ENCODE results near the gene CDC14A. TPM values are rescaled to one million over a fixed set of nuclear protein-coding genes. Genes with fewer than 3 reads are reported as not detected.

CDC14A gene, protein sequence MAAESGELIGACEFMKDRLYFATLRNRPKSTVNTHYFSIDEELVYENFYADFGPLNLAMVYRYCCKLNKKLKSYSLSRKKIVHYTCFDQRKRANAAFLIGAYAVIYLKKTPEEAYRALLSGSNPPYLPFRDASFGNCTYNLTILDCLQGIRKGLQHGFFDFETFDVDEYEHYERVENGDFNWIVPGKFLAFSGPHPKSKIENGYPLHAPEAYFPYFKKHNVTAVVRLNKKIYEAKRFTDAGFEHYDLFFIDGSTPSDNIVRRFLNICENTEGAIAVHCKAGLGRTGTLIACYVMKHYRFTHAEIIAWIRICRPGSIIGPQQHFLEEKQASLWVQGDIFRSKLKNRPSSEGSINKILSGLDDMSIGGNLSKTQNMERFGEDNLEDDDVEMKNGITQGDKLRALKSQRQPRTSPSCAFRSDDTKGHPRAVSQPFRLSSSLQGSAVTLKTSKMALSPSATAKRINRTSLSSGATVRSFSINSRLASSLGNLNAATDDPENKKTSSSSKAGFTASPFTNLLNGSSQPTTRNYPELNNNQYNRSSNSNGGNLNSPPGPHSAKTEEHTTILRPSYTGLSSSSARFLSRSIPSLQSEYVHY
- total RNA-seq (2014; rRNA removed; shearing (Covaris generic)) = 4.9 and 9.9 TPM in 2 replicates
- 7.2 and 8.2 TPM in 2 replicates for total RNA-seq (2022)
- Bru-seq, nascent RNA = percentile 59 among the genes with signal in this experiment
- percentile 45 among the genes with signal in this experiment for BruChase-seq, experiment 1, labeled RNA remaining after a 6-hour chase
- BruChase-seq, experiment 2, labeled RNA remaining after a 2-hour chase = percentile 47 among the genes with signal in this experiment
- long read RNA-seq, full-length matches to known transcripts = 8 of 10 reads
- long read RNA-seq, partial matches to known transcripts = 0 of 10 reads
- long read RNA-seq, other reads (novel, unspliced or antisense) = 2 of 10 reads

DNA sequence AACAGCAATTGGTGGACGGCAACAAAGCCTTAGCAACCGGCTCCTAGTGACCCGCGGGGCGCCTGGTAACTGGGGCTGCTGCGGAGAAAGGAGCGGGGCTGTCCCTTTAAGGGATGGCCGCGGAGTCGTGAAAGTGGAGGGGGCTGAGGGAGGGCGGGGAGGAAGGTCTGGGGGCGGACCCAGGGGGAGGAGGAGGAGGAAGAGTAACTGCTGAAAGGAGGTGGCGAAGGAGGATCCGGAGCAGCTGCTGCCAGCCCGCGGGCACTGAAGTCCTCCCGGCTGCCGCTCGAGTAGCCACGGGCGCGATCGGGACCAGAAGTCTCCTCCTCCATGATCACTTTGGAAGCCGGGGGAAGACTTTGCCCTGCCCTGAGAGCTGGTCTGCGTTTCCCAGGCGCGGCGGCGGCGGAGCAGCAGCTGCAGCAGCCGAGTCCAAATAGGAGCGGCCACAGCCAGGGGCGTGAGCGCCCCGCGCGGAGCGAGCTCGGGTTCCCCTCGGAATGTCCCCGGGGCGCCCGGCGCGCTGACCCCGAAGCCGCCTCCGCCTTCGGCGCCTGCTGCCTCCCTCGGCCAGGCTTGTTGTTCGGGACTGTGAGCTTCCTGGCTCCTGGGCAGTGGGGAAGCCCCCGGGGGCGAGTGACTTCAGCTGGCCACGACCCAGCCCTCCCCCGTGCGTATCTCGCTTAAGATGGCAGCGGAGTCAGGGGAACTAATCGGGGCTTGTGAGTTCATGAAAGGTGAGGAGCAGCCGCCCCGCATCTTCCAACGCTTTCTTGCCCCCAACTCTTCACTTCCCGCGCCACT, at the start of gene CDC14A:
Gene CDC14A, plus strand, starts transcription at position 240 of the 804 bp plus-strand sequence. Its CDS starts 449 bp downstream, at position 689.
- no peaks in the 10 kb centered on the region for H3K36me3 ChIP-seq (ENCODE audit: insufficient read depth, low read length)
- intact Hi-C loops (cut with micrococcal nuclease; ENCODE audit: unreplicated experiment) = loop anchor here (2.0 to 5.0 kb wide), 7 partner anchors 105 to 675 kb away; partner anchors contain the start of genes AGL, DBT, DPH5 and SASS6
- 0 out of 2 replicates have a peak, but pooled peaks cover 3% of the 10 kb centered on the region for H4K20me1 ChIP-seq (ENCODE audit: insufficient read depth, low read length)
- H3K4me3 ChIP-seq (ENCODE audit: low read depth, low read length, poor library complexity, severe bottlenecking) = peak within 1 kb of the TSS; percentile 96
- POLR2A ChIA-PET = interaction anchor here (0.6 to 1.4 kb wide), 8 partner anchors 15 to 518 kb away, joined by 3 to 4 read pairs (median 3); a partner anchor contains a TSS
- TF ChIP-seq EZH2phosphoT487 (IDR thresholded peaks at IDR 0.05; ENCODE audit: borderline replicate concordance, low read depth, low read length) (no peak), CTCF (conservative IDR thresholded peaks at IDR 0.05; ENCODE audit: low read length) (no peak)
- peak within 1 kb of the TSS; percentile 100 for H3K4me2 ChIP-seq (ENCODE audit: low read length)
- DNase-seq (ENCODE audit: low spot score) = peak; percentile 87
- H3K27ac ChIP-seq (ENCODE audit: low read depth, low read length, poor library complexity, severe bottlenecking) = peak within 1 kb of the TSS; percentile 66
- no TSS peak for BruUV-seq (replicated peaks)
- H3K9me3 ChIP-seq (ENCODE audit: low read length) = no peaks in the 10 kb centered on the region
- peak within 1 kb of the TSS; percentile 95 for H2AFZ ChIP-seq (ENCODE audit: low read length)
- H3K79me2 ChIP-seq (ENCODE audit: insufficient read depth, low read depth, low read length) = no peaks in the 10 kb centered on the region
- CTCF ChIA-PET (ENCODE audit: unreplicated experiment) = interaction anchor here (1.0 kb wide), 1 partner anchor 10 kb away, joined by 3 read pairs; no protein-coding TSS in a partner anchor
- H3K4me1 ChIP-seq (ENCODE audit: insufficient read depth, low read length, poor library complexity, severe bottlenecking) = peaks cover 24% of the 10 kb centered on the region
- no peaks in the 10 kb centered on the region for H3K9me2 ChIP-seq (ENCODE audit: insufficient read depth, low read length)

- no peaks in the 10 kb centered on the region for H3K9me2 ChIP-seq (ENCODE audit: insufficient read depth, low read length)
- no TSS peak for BruUV-seq (replicated peaks)
- no peak overlapping the region for H2AFZ ChIP-seq (ENCODE audit: low read length)
- no peak overlapping the region for H3K27ac ChIP-seq (ENCODE audit: low read depth, low read length, poor library complexity, severe bottlenecking)
- H4K20me1 ChIP-seq (ENCODE audit: insufficient read depth, low read length) = no peaks in the 10 kb centered on the region
- no peak for TF ChIP-seq EZH2phosphoT487 (IDR thresholded peaks at IDR 0.05; ENCODE audit: borderline replicate concordance, low read depth, low read length)
- TF ChIP-seq CTCF (conservative IDR thresholded peaks at IDR 0.05; ENCODE audit: low read length) = no peak
- no peaks in the 10 kb centered on the region for H3K79me2 ChIP-seq (ENCODE audit: insufficient read depth, low read depth, low read length)
- ChIA-PET CTCF (ENCODE audit: unreplicated experiment) (no interaction called here), POLR2A (no interaction called here)
- H3K4me3 ChIP-seq (ENCODE audit: low read depth, low read length, poor library complexity, severe bottlenecking) = no peak overlapping the region
- no peaks in the 10 kb centered on the region for H3K9me3 ChIP-seq (ENCODE audit: low read length)
- intact Hi-C loops (cut with micrococcal nuclease; ENCODE audit: unreplicated experiment) = no loop called here
- no peak for DNase-seq (ENCODE audit: low spot score)
- no peaks in the 10 kb centered on the region for H3K4me1 ChIP-seq (ENCODE audit: insufficient read depth, low read length, poor library complexity, severe bottlenecking)
- H3K36me3 ChIP-seq (ENCODE audit: insufficient read depth, low read length) = no peaks in the 10 kb centered on the region
- H3K4me2 ChIP-seq (ENCODE audit: low read length) = no peak overlapping the region
These were observed 49.6 kb upstream of the CDC14A start for GRCh38 chr1:100302739-100303138.
